H9 (cell line): ENCODE data around the gene GNB1L. TPM values are rescaled to one million over a fixed set of nuclear protein-coding genes. Genes with fewer than 3 reads are reported as not detected.

Experiments
- DNase-seq: peaks from one replicate; pipeline ENCODE4 v3.0.0-alpha.2; 2017
- H2AFZ ChIP-seq: one replicate; pipeline ENCODE4 v1.6.1; 2013; ENCODE audit warnings: mild to moderate bottlenecking, low read length, control low read depth, moderate library complexity
- H2AK5ac ChIP-seq: 2 replicates; pipeline ENCODE4 v1.6.1; 2013; ENCODE audit warnings: low read length, control low read depth, mixed read lengths; ENCODE audit not compliant: insufficient read length
- H2BK120ac ChIP-seq: one replicate; pipeline ENCODE4 v1.6.1; 2013; ENCODE audit warnings: low read depth, mild to moderate bottlenecking, low read length, control low read depth, inconsistent platforms; ENCODE audit not compliant: poor library complexity, severe bottlenecking
- H2BK12ac ChIP-seq: 2 replicates; pipeline ENCODE4 v1.6.1; 2013; ENCODE audit warnings: low read length, control low read depth, mixed read lengths, low read depth; ENCODE audit not compliant: insufficient read length
- H2BK15ac ChIP-seq: 2 replicates; pipeline ENCODE4 v1.6.1; 2013; ENCODE audit warnings: low read depth, low read length, control low read depth
- H2BK20ac ChIP-seq: one replicate; pipeline ENCODE4 v1.6.1; 2013; ENCODE audit warnings: low read depth, mild to moderate bottlenecking, low read length, control low read depth, inconsistent platforms; ENCODE audit not compliant: poor library complexity, severe bottlenecking
- H2BK5ac ChIP-seq: 2 replicates; pipeline ENCODE4 v1.6.1; 2013; ENCODE audit warnings: low read length, control low read depth, mixed read lengths; ENCODE audit not compliant: insufficient read length
- H3K14ac ChIP-seq: 2 replicates; pipeline ENCODE4 v1.6.1; 2013; ENCODE audit warnings: low read length, control low read depth; ENCODE audit not compliant: insufficient read depth
- H3K18ac ChIP-seq: 2 replicates; pipeline ENCODE4 v1.6.1; 2013; ENCODE audit warnings: low read depth, mild to moderate bottlenecking, mixed read lengths, low read length, control low read depth; ENCODE audit not compliant: insufficient read length
- H3K23ac ChIP-seq: 2 replicates; pipeline ENCODE4 v1.6.1; 2013; ENCODE audit warnings: low read length, control low read depth, mixed read lengths, low read depth; ENCODE audit not compliant: insufficient read length
- H3K23me2 ChIP-seq: 2 replicates; pipeline ENCODE4 v1.6.1; 2013; ENCODE audit warnings: low read depth, mild to moderate bottlenecking, mixed read lengths, low read length, control low read depth; ENCODE audit not compliant: insufficient read length, poor library complexity, severe bottlenecking
- H3K27ac ChIP-seq: 2 replicates; pipeline ENCODE4 v1.5.1; 2013; ENCODE audit warnings: low read length, control low read depth, mixed read lengths, low read depth; ENCODE audit not compliant: insufficient read length
- H3K27me3 ChIP-seq: 2 replicates; pipeline ENCODE4 v1.6.1; 2013; ENCODE audit warnings: low read length, control low read depth, inconsistent platforms; ENCODE audit not compliant: insufficient read depth
- H3K4ac ChIP-seq: 2 replicates; pipeline ENCODE4 v1.6.1; 2013; ENCODE audit warnings: low read depth, mild to moderate bottlenecking, control low read depth, inconsistent platforms, low read length, moderate library complexity
- H3K4me1 ChIP-seq: 2 replicates; pipeline ENCODE4 v1.6.1; 2013; ENCODE audit warnings: low read length, control low read depth, inconsistent platforms; ENCODE audit not compliant: insufficient read depth
- H3K4me2 ChIP-seq: 2 replicates; pipeline ENCODE4 v1.6.1; 2013; ENCODE audit warnings: low read length, control low read depth, mixed read lengths; ENCODE audit not compliant: insufficient read length, insufficient read depth
- H3K56ac ChIP-seq: 2 replicates; pipeline ENCODE4 v1.6.1; 2013; ENCODE audit warnings: low read depth, mild to moderate bottlenecking, mixed read lengths, low read length, control low read depth; ENCODE audit not compliant: insufficient read length
- H3K79me1 ChIP-seq: 2 replicates; pipeline ENCODE4 v1.6.1; 2013; ENCODE audit warnings: low read depth, mild to moderate bottlenecking, moderate library complexity, low read length, control low read depth, inconsistent platforms; ENCODE audit not compliant: insufficient read depth, poor library complexity, severe bottlenecking
- H3K79me2 ChIP-seq: 2 replicates; pipeline ENCODE4 v1.6.1; 2013; ENCODE audit warnings: low read length, control low read depth, inconsistent platforms; ENCODE audit not compliant: insufficient read depth
- H3K9ac ChIP-seq: 2 replicates; pipeline ENCODE4 v1.6.1; 2013; ENCODE audit warnings: low read length, control low read depth, mixed read lengths; ENCODE audit not compliant: insufficient read length; ENCODE audit errors: extremely low read depth
- H3K9me3 ChIP-seq: one replicate; pipeline ENCODE4 v1.6.1; 2013; ENCODE audit warnings: low read depth, low read length, inconsistent platforms; ENCODE audit not compliant: control insufficient read depth
- H3T11ph ChIP-seq: one replicate; pipeline ENCODE4 v1.6.1; 2013; ENCODE audit warnings: mild to moderate bottlenecking, low read length, control low read depth, inconsistent platforms
- H4K20me1 ChIP-seq: one replicate; pipeline ENCODE4 v1.6.1; 2013; ENCODE audit not compliant: control insufficient read depth, insufficient read length, insufficient read depth
- H4K5ac ChIP-seq: 2 replicates; pipeline ENCODE4 v1.6.1; 2013; ENCODE audit warnings: low read depth, mild to moderate bottlenecking, mixed read lengths, low read length, control low read depth; ENCODE audit not compliant: insufficient read length
- H4K8ac ChIP-seq: replicated peaks from 2 replicates; pipeline ENCODE4 v1.6.1; 2013; ENCODE audit warnings: low read length, control low read depth, mixed read lengths, low read depth; ENCODE audit not compliant: insufficient read length
- H4K91ac ChIP-seq: 2 replicates; pipeline ENCODE4 v1.6.1; 2013; ENCODE audit warnings: low read depth, mild to moderate bottlenecking, moderate library complexity, mixed read lengths, low read length, control low read depth; ENCODE audit not compliant: insufficient read length
- H3K27ac Mint-ChIP-seq, 3 experiments: 2 replicates in 2 of 3; 3 replicates in 1 of 3; pipeline ENCODE4 v1.8.0; 2020 to 2021; ENCODE audit warnings: mixed read lengths in 3 of 3, mild to moderate bottlenecking in 1 of 3, moderate library complexity in 1 of 3
- H3K27me3 Mint-ChIP-seq: 2 replicates; pipeline ENCODE4 v1.8.0; 2021; ENCODE audit warnings: low read depth, mild to moderate bottlenecking, moderate library complexity, mixed read lengths
- H3K36me3 Mint-ChIP-seq, 3 experiments: 2 replicates in 2 of 3; 3 replicates in 1 of 3; pipeline ENCODE4 v1.8.0; 2020 to 2021; ENCODE audit warnings: low read depth in 3 of 3, mixed read lengths in 3 of 3; ENCODE audit not compliant: insufficient read depth in 1 of 3
- H3K4me1 Mint-ChIP-seq, 2 experiments: 2 replicates each; pipeline ENCODE4 v1.8.0; 2020; ENCODE audit warnings: mixed read lengths in 2 of 2
- H3K4me3 Mint-ChIP-seq, 2 experiments: 2 replicates in 1 of 2; 3 replicates in 1 of 2; pipeline ENCODE4 v1.8.0; 2020 to 2021; ENCODE audit warnings: mild to moderate bottlenecking in 2 of 2, mixed read lengths in 2 of 2, moderate library complexity in 1 of 2
- H3K9me3 Mint-ChIP-seq, 2 experiments: 2 replicates in 1 of 2; 3 replicates in 1 of 2; pipeline ENCODE4 v1.8.0; 2020; ENCODE audit warnings: mild to moderate bottlenecking in 2 of 2, mixed read lengths in 2 of 2, moderate library complexity in 1 of 2
- CTCF ChIP-seq: fragments of 200-600 bp; sonication (generic); conservative IDR thresholded peaks from 3 replicates; pipeline ENCODE4 v1.8.0; 2021; ENCODE audit warnings: antibody characterized with exemption, mild to moderate bottlenecking
- whole genome bisulfite sequencing: extraction: QIAGEN DNeasy Blood & Tissue Kit; methylation state at CpG from one replicate; pipeline ENCODE4 v1.1.7; 2013; ENCODE audit warnings: missing lambda C conversion rate, low lambda C conversion rate, mixed read lengths; ENCODE audit not compliant: insufficient read length; ENCODE audit errors: extremely low coverage; 5-methylcytosine and 5-hydroxymethylcytosine counted together
- total RNA-seq: library from RNA; stranded (reverse); gene quantifications from 2 replicates; pipeline ENCODE4 v1.2.1, GENCODE V29; 2021

GNB1L gene
- total RNA-seq, 1 experiment from 2014 or later = 22.4 TPM

DNA sequence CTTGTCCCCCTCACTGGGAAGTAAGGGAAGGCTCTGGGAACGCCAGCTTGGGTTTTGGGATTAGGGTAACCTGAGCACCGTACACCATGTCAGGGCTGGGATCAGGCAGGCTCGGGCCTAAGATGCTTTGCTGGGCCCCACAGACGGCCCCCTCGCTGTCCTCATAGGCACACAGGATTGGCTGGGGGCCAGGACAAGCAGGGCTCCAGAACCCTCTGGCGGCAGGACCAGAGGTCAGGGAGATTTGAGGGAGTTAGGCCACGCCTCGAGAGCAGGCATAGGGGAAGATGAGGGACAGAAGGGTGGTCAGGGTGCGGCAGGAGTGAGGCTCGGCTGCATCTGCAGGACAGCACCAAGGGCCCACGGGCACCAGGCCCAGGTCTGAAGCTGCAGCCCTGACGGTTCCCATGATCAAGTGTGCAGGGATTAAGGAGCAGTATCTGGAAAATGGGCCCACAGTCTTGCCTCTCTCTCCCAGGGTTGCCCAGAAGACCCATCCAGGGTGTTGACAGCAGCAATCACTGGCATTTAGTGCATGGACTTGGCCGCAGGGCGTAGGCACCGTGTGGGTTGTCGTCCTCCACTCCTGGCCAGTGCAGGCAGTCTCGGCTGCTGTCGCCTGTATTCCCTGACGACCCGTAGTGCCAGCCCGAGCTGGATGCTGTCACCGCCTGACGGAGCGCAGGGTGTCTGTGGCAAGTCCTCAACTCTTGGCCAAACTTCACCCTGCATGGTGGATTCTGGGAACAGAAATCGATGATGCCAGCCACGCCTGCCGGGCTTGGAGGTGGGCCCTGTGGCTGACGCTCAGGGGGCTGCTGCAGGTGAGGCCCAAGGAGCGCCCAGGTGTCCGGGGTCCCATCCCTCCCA lies 15.7 kb upstream of the GNB1L start:
- Mint-ChIP-seq H3K9me3 (no peaks in the 10 kb centered on the region), H3K27me3 (no peaks in the 10 kb centered on the region), H3K4me3 (no peak overlapping the region), H3K4me1 (peaks cover 17 to 22% of the 10 kb centered on the region in 2 experiments), H3K27ac (peak overlapping the region in 2 of 3 experiments; percentile 29 to 90; a peak in 3 of 7 replicates), H3K36me3 (no peaks in the 10 kb centered on the region)
- Histone ChIP-seq H4K20me1 (no peaks in the 10 kb centered on the region), H3K4me1 (no peaks in the 10 kb centered on the region; the same call in 1 of the 2 replicates), H2BK20ac (no peak overlapping the region), H3K56ac (no peak overlapping the region), H3K4me2 (no peak overlapping the region), H3K14ac (no peak overlapping the region; the same call in 1 of the 2 replicates), H3K9me3 (no peaks in the 10 kb centered on the region), H3K27me3 (no peaks in the 10 kb centered on the region), H3K18ac (no peak overlapping the region), H2AK5ac (no peak overlapping the region), H3K79me2 (no peaks in the 10 kb centered on the region), H3K9ac (no peak overlapping the region), H3K79me1 (no peaks in the 10 kb centered on the region), H2BK5ac (no peak overlapping the region), H4K8ac (no peak overlapping the region), H2BK15ac (no peak overlapping the region; the same call in 1 of the 2 replicates), H3K23me2 (no peaks in the 10 kb centered on the region), H2BK120ac (no peak overlapping the region), H3K23ac (no peak overlapping the region), H3K4ac (no peak overlapping the region), H3T11ph (no peak overlapping the region), H4K5ac (no peak overlapping the region), H2AFZ (no peak overlapping the region), H2BK12ac (no peak overlapping the region), H4K91ac (no peak overlapping the region), H3K27ac (no peak overlapping the region)
- no peak for TF ChIP-seq CTCF
- no CpG with 5 or more reads among the region's 30 CpGs for WGBS
- peak; percentile 26 for DNase-seq
